NB4 (cell line): Measurements from ENCODE around the gene TEC.

Experiments
- CTCF ChIP-seq: IDR thresholded peaks from one replicate; pipeline ENCODE4 v1.5.1; 2012; ENCODE audit warnings: low read depth, low read length
- MAX ChIP-seq: IDR thresholded peaks from 2 replicates; pipeline ENCODE4 v1.6.1; 2011; ENCODE audit warnings: low read depth, low read length
- MYC ChIP-seq: IDR thresholded peaks from 2 replicates; pipeline ENCODE4 v1.6.1; 2011; ENCODE audit warnings: low read depth, low read length
- POLR2A ChIP-seq: IDR thresholded peaks from 2 replicates; pipeline ENCODE4 v1.6.1; 2011; ENCODE audit warnings: mild to moderate bottlenecking; ENCODE audit not compliant: insufficient read length; ENCODE audit errors: extremely low read depth

GRCh38 chr4:48184882-48185281 is 84.8 kb downstream of the TEC start:
- TF ChIP-seq POLR2A (no peak), CTCF (no peak), MAX (no peak), MYC (no peak)
